Epidermal melanocyte (primary cell): Measurements from ENCODE around the gene BTK.
"Not testable (repeated sequence)": the region's sequence is repeated elsewhere in the genome, so short reads cannot be mapped to it uniquely, and the experiment has no call there.

ENCODE experiments used
- DNase-seq: peaks from one replicate; pipeline ENCODE4 v3.0.0; 2011; ENCODE audit warnings: low spot score; ENCODE audit not compliant: insufficient read length

BTK gene

GRCh38 chrX:101337776-101338271 is 48.2 kb downstream of the BTK start:
- no peak for DNase-seq

- not testable (repeated sequence) for DNase-seq
These were observed 51.7 kb downstream of the BTK start for GRCh38 chrX:101334310-101334709.

- not testable (repeated sequence) for DNase-seq
These were observed 59.4 kb downstream of the BTK start for GRCh38 chrX:101326600-101326999.

- no peak for DNase-seq
These were observed 82.2 kb downstream of the BTK start for GRCh38 chrX:101303790-101304189.
